HG03064 (cell line): Measurements from ENCODE around the gene COL19A1.

Experiments
- ATAC-seq: cut with Tn5 transposase; IDR thresholded peaks from one replicate; pipeline ENCODE4 v1.9.1; 2021; ENCODE audit warnings: low read depth; ENCODE audit not compliant: unreplicated experiment

Gene COL19A1

GRCh38 chr6:70040766-70041165 is 174.4 kb downstream of the COL19A1 start:
- no peak for ATAC-seq

GRCh38 chr6:70041411-70041810 is 175.1 kb downstream of the COL19A1 start:
- no peak for ATAC-seq

GRCh38 chr6:70045413-70045812 is 179.1 kb downstream of the COL19A1 start:
- ATAC-seq = no peak

GRCh38 chr6:70051197-70052124 is 185.1 kb downstream of the COL19A1 start:
- no peak for ATAC-seq

GRCh38 chr6:70059039-70059719 is 192.8 kb downstream of the COL19A1 start:
- no peak for ATAC-seq

GRCh38 chr6:70060680-70061079 is 194.3 kb downstream of the COL19A1 start:
- no peak for ATAC-seq

- ATAC-seq = no peak
Observed at GRCh38 chr6:70061546-70061945, 195.2 kb downstream of the COL19A1 start.

- no peak for ATAC-seq
Observed at GRCh38 chr6:70062010-70062409, 195.7 kb downstream of the COL19A1 start.

GRCh38 chr6:70072540-70073179 is 206.3 kb downstream of the COL19A1 start:
- no peak for ATAC-seq

GRCh38 chr6:70073637-70074036 is 207.3 kb downstream of the COL19A1 start:
- no peak for ATAC-seq

- ATAC-seq = no peak
Observed at GRCh38 chr6:70079241-70079640, 212.9 kb downstream of the COL19A1 start.

GRCh38 chr6:70080443-70081070 is 214.2 kb downstream of the COL19A1 start:
- ATAC-seq = no peak

- ATAC-seq = no peak
Observed at GRCh38 chr6:70082830-70083229, 216.5 kb downstream of the COL19A1 start.

GRCh38 chr6:70086806-70087205 is 220.4 kb downstream of the COL19A1 start:
- ATAC-seq = no peak

GRCh38 chr6:70094156-70094555 is 227.8 kb downstream of the COL19A1 start:
- ATAC-seq = no peak

GRCh38 chr6:70099732-70100131 is 233.4 kb downstream of the COL19A1 start:
- no peak for ATAC-seq

- ATAC-seq = no peak
Observed at GRCh38 chr6:70103798-70104197, 237.4 kb downstream of the COL19A1 start.

GRCh38 chr6:70107852-70108629 is 241.7 kb downstream of the COL19A1 start:
- no peak for ATAC-seq

- ATAC-seq = no peak
Observed at GRCh38 chr6:70110126-70111022, 244.0 kb downstream of the COL19A1 start.
